T-helper 22 cell (primary cell): ENCODE data around the gene PTP4A1.
"Not testable (repeated sequence)": the region's sequence is repeated elsewhere in the genome, so short reads cannot be mapped to it uniquely, and the experiment has no call there.

ENCODE experiments used
- DNase-seq: peaks from one replicate; pipeline ENCODE4 v3.0.0-alpha.2; 2020; ENCODE audit warnings: low read depth

PTP4A1 gene

GRCh38 chr6:63582579-63583231, 10.4 kb downstream of the PTP4A1 start:
- no peak for DNase-seq

GRCh38 chr6:63584125-63584514, 11.8 kb downstream of the PTP4A1 start:
- DNase-seq: no peak

GRCh38 chr6:63584566-63584965, 12.3 kb downstream of the PTP4A1 start:
- DNase-seq: no peak

- not testable (repeated sequence) for DNase-seq
These were observed 13.4 kb downstream of the PTP4A1 start for GRCh38 chr6:63585652-63586051.

GRCh38 chr6:63589952-63590411, 17.7 kb downstream of the PTP4A1 start:
- no peak for DNase-seq

GRCh38 chr6:63592886-63593285, 20.6 kb downstream of the PTP4A1 start:
- DNase-seq: no peak

- no peak for DNase-seq
These were observed 25.1 kb downstream of the PTP4A1 start for GRCh38 chr6:63597141-63598048.

GRCh38 chr6:63598049-63599036, 26.1 kb downstream of the PTP4A1 start:
- DNase-seq: peak; percentile 50

- no peak for DNase-seq
These were observed 27.0 kb downstream of the PTP4A1 start for GRCh38 chr6:63599243-63599642.

GRCh38 chr6:63600136-63600535, 27.9 kb downstream of the PTP4A1 start:
- no peak for DNase-seq

GRCh38 chr6:63609231-63609630, 37.0 kb downstream of the PTP4A1 start:
- DNase-seq: no peak

- no peak for DNase-seq
These were observed 38.7 kb downstream of the PTP4A1 start for GRCh38 chr6:63610944-63611343.

- no peak for DNase-seq
These were observed 39.3 kb downstream of the PTP4A1 start for GRCh38 chr6:63611560-63611959.

- no peak for DNase-seq
These were observed 43.3 kb downstream of the PTP4A1 start for GRCh38 chr6:63615590-63615989.
